ENCODE measurements around the gene PON3.

Gene PON3

DNA sequence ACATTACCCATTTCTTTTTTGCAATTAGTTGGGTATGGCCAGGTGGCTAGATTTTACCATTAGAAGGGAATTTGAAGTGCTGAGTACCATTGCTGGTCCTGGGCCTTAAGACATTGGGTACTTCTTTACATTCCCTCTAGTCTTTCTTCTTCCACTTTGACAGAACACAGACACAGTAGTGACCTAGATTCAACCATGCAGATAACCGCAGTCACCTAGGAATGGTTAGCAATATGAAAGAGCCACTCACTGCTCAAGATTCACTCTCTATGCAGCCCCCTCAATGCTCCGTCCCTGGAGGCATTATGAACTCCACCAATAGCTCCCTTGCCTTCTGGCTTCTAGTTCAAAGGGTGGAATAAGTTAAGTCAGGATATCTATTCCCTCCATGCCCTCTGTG is 55.7 kb downstream of the PON3 start:
- no peak for DNase-seq (ENCODE audit: low spot score)

DNA sequence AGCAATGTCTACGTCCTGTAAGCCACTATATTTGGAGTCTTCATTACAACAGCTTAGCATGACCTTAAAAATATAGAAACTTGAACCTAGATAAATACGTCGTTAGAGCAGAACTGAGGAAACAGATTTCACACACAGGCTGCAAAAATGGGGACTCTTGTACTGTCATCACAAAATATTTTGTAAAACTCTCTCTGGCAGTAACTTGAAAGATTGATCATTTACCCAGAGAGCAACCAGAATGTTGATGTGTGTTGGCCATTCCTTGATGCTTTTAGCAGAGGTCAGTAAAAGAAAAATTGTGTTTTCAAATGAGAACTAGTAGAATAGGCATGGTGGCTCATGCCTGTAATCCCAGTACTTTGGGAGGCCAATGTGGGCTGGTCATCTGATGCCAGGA is 57.3 kb downstream of the PON3 start:
- DNase-seq (ENCODE audit: low spot score): no peak

DNA sequence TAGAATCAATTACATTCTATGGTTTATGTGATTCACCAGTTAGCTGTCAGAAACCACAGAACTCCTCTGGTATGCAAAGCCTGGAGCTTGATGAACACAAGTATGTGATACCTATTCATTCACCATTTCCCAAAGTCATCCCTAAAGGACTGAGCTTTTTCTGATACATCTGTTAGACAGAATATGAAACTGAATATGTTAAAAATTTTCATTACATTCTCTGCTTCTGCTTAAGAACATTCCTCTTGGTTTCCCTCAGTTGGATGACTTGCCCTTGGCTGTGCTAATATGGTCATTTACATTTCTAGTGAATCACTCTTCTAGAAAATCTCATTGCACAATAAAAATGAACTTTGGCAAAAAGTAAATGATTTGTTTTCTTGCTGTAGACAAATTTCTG is 61.1 kb downstream of the PON3 start:
- no peak for DNase-seq (ENCODE audit: low spot score)

DNA sequence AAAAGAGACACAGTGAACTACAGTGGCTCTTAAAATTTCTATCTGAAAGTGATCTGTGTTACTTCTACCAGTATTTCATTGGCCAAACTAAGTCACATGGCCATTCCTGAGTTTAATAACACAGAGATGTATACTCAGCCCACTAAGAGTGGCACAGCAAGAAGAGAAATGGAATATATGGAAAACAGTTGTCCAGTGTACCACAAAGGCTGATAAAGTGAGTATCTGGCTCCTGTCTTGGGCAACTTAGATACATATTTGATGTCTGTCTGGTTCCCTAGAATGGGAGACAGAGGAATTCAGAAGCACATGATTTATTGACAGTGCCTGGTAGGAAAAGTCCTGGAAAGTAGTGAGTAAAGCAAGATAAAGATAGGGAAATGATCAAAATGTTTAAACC is 61.7 kb downstream of the PON3 start:
- DNase-seq (ENCODE audit: low spot score): no peak

DNA sequence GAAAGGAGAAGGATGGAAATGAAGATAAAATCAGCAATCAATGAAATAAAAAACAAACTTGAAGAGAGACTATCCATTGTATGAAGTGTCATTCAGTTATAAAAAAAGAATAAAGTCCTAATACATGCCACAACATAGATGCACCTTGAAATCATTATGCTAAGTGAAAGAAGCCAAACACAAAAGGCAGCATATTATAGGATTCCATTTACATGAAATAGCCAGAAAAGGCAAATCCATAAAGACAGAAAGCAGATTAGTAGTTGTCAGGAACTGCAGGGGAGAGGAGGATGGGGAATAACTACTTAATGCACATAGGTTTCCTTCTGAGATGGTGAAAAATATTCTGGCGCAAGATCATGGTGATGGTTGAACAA is 65.2 kb downstream of the PON3 start:
- no peak for DNase-seq (ENCODE audit: low spot score)

DNA sequence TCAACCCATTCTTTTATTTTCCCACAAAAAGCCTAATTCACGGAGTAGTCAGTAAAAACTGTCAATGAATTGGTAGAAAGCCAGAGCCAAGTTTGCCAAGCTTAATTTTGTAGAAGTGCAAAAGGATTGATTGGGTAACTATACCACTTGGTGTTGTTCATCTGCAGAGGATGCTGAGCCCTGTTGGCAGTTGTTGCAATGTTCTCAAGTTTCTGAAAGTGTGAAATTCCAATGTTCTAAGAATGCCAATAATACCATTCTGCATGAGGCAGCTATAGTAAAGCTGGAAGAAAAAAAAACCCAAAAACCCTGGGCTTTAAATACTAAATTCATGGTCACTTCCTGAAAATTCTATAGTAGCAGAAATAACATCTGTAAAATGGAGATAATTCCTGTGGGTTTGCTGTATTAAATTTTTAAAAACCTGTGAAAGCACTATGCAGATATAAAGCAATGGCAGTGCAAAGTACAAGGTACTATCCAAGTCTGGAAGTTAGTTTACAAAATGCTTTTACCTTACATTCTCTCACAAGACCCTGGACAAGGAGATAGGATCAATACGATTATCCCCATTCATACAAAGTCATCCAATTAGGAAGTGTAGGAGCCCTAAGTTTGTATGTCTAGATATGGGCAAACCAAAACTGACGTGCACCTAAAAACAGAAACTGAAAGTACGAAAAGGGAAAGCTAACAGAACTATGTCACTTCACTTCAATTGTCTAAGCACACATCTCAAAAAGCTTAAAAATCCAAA is 65.8 kb downstream of the PON3 start:
- peak; percentile 7 for DNase-seq (ENCODE audit: low spot score)

DNA sequence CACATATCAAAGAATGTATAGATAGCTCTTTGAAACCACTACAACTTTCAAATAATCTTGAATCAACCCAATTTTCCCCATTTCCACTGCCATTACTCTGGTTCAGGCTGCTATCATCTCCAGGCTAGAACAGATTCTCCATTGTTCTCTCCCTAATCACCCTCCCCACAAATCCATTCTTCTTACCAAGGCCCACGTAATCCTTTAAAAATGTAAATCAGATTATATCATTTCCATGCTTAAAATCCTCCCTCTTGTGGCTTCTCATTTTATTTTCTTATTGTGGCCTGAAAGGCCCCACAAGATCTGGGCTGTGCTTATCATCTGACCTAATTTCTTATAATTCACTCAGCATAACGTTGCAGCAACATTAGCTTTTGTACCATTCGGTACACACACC is 68.8 kb downstream of the PON3 start:
- DNase-seq (ENCODE audit: low spot score): no peak

DNA sequence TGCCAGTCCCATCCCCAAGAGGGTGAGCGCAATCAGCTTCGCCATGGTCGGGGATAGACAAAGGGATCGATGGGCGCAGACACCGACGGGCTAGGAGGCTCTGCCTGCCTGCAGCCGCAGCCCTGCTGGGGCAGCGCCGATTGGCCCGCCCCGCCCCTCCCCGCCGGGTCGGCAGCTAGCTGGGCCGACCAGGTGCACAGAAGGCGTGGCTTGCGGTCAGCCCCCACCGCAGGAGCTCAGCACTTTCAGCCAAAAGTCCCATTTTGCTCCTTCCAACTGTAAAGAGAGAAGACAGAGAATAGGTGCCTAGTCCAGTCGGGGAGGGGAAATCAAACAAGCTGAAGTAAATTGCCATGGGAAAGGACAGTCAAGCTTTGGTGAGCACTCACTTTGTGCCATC is 71.7 kb downstream of the PON3 start, which contains the start of gene PON1:
Gene PON1 (minus strand): TSS at position 102 of the 400 bp plus-strand sequence. CDS start 57 bp downstream, at position 45.
- DNase-seq (ENCODE audit: low spot score): no peak

DNA sequence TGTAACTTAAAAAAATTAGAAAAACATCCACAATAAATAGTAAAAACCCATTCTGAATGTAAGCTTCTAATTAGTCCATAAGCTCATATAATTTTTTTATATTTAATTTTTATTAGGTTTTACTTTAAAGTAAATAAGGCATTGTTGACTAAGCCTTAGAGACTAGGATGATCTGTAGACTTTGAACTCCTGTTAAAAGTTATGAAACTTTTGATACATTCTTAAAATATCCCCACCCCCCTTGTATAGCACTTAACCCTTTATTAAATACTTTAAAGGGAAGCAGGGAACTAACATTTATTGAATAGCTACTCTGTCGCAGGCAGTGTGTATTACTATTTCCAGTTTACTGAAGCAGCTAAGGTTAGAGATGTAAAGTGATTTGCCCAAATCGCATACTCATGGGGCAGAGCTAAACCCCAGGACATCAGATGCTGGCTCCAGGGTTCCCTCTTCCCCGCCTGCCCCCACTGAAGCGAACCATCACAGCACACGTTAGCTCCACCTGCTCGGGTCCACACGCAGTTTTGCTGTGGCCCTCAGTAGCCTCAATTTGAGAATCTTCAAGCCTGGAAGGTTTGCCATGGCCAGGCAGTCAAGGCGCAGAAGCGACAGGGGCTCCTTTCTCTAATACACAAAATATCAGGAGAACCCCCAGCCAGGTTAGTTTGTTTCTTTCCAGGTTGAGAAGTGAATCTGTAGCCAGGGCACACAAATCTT is 72.6 kb downstream of the PON3 start:
- no peak for DNase-seq (ENCODE audit: low spot score)

DNA sequence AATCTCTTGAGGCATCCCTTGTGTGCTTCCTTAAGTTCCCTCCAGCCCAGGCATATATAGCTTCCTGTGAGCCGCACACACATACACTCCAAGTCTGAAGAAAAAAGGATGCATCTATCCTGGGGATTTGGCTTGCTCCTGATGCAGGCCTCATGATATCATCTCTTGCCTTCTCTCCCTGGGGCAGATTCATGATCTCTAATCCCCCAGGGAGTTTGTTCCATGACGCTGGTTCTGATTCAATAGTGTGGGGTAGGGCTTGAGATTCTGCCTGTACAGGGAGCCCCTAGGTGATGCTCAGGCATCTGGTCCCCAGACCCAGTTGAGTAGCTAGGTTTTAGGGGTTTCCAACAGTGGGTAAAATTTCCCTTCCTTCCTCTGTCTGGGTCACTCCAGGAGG is 73.3 kb downstream of the PON3 start:
- no peak for DNase-seq (ENCODE audit: low spot score)

DNA sequence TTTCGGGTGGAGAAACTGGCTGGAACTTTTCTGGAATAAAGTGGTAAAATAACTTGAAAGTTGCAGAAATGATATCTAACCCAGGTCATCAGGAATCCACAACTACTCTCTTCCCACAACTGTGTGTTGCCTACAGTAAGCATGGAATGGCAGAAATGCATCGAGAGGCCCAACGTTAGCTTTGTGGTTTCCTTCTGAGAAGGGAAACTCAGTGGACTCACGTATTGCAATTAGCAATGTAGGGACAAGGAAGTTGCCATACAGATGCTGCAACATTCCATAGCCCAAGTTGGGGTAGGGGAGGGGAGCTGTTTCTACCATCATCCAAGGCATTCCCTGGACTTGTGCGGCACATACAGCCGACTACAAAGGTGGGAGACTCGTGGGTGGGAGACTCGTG is 73.8 kb downstream of the PON3 start:
- no peak for DNase-seq (ENCODE audit: low spot score)

DNA sequence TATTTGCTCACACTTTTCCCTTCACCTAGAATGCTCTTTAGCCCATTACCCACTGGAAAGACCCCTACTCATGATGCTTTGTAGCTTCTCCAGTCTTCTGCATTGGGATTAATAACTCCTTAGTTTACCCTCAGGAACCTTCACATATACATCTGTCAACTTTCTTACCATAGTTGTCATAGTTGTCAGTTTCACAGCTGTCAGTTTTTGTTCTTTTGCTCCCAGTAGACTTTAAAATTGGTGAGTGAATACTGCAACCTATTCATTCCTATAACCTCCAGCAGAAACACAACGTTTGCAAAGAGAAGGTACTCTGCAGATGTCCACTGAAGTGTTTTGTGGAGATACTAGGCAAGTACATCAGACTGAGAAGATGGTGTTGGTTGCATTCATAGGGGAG is 74.5 kb downstream of the PON3 start:
- no peak for DNase-seq (ENCODE audit: low spot score)

DNA sequence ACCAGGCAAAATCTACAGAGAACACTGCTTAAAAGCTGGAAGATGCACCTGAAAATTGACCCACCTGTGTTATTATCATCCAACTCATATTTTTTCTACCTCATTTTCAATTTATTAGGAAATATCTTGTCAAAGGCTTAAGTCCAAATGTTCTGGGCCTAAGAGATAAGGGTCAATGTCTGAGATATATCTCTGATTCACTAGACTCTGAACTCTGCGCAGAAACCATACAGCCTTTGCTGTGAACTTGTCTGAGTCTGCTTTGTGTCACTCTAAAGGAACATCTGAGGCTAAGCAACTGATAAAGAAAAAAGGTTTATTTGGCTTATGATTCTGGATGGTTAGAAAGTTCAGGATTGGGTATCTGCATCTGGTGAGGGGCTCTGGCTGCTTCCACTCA is 75.5 kb downstream of the PON3 start:
- DNase-seq (ENCODE audit: low spot score): no peak

DNA sequence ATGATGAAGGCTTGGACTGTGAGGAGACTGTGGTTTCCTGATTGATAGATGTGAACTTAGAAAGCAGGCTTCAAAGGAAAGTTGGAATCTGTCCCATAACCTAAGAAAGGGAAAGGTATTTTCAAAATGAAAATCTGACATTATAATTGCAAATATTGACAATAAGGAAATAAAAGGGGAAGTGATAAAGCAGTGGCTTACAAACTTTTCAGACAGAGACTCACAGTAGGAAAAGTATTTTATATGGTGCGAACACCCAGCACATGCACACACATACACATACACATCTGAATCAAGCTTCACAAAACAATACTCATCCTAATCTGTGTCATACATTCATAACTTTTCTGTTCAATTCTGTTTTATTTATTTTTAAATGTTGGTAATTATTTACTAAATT is 76.6 kb downstream of the PON3 start:
- no peak for DNase-seq (ENCODE audit: low spot score)

DNA sequence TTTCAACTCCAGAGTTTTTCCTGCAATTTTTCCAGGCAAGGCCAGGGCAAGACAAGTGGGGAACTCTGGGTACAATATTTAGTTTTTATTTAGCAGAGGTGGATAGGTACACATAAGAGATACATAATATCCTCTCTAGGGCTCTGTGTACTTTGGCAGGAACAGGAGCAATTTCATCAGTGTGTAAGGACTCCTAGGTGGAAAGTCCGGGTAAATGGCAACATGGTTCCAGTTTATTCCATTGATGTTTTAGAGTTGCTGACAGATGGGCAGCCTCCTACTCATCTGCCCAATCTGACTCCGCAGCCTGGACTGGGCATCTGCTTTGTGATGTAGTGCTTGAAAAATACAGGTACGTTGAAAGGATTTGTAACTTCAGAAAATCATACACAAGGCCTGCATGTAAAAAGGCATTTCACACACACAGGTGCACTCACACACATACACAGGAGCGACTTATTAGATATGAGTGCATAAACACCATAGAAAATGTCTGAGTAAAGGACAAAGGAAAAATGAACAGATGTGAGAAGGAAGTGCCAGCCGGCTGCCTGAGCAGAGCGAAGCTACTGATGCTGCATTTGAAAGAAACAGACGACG is 77.6 kb downstream of the PON3 start:
- no peak for DNase-seq (ENCODE audit: low spot score)

DNA sequence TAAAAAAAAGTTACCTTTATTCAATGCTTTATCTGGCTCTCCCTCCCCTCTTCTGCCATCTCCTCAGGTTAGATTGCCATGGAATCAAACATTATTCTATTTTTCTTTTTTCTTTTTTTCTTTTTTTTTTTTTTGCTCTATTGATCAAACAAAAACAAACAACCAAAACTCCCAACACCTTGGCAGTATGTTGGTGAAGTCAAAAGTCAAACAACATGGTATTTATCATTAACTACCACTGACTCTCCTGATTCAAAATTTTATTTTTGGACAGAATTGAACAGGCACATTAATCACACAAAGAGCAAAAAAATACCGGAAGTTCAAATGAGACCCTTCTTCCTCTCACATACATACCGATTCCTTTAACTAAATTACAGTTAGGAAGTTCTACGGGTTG is 78.2 kb downstream of the PON3 start:
- no peak for DNase-seq (ENCODE audit: low spot score)

DNA sequence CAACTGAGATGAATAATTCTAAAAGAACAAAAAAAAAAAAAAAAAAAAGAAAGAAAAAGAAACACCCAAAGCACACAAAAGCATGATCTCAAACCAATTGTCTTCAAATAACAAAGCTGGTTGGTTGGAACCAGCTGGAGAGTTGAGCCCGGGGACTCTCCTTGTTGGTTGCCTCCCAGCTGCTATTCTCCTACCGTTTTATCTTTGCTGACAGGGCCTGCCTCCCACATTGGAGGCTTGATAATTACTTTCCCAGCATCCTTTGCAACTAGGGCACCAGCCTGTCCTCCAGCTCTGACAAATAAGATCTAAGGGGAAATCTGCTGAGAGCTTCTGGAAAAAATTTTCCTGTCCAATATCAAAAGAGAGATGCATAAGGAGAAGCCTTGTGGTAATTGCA is 78.6 kb downstream of the PON3 start:
- no peak for DNase-seq (ENCODE audit: low spot score)

DNA sequence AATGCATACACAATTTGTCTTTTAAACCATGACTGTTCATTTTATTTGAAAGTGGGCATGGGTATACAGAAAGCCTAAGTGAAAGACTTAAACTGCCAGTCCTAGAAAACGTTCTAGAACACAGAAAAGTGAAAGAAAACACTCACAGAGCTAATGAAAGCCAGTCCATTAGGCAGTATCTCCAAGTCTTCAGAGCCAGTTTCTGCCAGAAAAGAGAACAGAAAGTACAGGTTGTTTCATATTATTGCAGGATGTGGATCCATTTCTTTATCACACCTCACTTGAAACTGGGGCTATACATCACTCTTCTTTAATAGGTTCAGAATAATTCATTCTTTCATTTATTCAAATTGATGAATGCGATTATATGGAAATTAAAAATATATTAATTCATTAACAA is 79.6 kb downstream of the PON3 start:
- DNase-seq (ENCODE audit: low spot score): no peak

DNA sequence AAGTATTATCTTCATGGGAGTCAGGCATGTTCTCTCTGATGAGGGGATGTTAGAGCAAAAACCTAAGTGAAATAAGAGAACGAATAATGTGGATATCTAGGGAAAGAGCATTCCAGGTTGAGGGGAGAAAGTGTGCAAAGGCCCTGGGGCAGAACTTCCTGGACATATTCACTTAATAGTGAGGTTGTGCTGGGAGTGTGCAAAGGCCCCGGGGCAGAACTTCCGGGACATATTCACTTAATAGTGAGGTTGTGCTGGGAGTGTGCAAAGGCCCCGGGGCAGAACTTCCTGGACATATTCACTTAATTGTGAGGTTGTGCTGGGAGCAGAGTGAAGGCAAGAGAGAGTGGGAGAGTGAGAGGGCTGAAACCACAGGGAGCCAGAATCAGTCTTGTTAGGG is 83.6 kb downstream of the PON3 start:
- no peak for DNase-seq (ENCODE audit: low spot score)

DNA sequence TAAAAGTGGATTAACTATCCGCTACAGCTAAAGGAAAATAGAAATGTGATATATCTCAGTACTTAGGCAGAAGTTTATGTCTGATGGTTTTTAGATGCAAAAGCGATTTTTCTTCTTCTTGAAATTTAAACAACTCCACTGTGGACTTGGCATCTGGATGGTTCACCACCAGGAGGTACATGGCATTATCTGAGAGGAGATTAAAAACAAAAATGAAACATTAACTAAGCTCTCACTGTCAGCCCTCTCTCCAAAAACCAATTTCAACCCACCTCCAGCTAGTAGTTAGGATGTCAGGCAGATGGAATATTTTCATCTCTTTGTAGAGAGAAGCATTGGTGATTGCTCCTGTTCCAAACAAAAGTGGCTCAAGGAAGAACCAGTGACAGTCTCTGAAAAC is 84.8 kb downstream of the PON3 start:
- DNase-seq (ENCODE audit: low spot score): no peak

DNA sequence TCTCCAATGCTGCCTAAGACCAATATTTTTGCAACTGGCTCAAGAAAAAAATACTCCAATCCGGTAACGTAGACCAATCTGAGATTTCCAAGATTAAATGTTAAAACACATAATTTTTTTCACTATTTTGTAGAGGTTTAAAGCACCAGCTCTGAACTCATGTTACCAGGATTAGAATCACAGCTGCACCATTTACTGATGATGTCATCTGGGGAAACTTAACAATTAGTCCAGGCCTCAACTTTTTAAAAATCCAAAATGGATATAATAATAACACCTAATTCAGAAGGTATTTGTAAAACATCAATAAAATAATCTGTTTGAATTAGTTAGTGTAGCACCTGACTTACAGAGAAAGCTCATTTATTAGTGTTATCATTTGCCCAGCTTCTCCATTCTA is 86.2 kb downstream of the PON3 start:
- DNase-seq (ENCODE audit: low spot score): no peak

All from Ammon's horn (tissue), 1 donor.